Uterus (tissue), 2 donors: ENCODE measurements around the gene SLC66A2.

ENCODE experiments used
- CTCF ChIP-seq, 4 experiments: fragments of 200-600 bp in 2 of 4; fragments of 450-650 bp in 2 of 4; sonication (generic) in 2 of 4; IDR thresholded peaks; one replicate each; pipeline ENCODE4 v1.5.1; 2016 to 2019; ENCODE audit warnings: antibody characterized with exemption in 4 of 4, mild to moderate bottlenecking in 2 of 4, moderate library complexity in 1 of 4
- POLR2A ChIP-seq, 2 donors: fragments of 450-650 bp; IDR thresholded peaks; one replicate each; pipeline ENCODE4 v1.6.1; 2016; ENCODE audit warnings: antibody characterized with exemption in 2 of 2, mild to moderate bottlenecking in 1 of 2, moderate library complexity in 1 of 2

- TF ChIP-seq CTCF (IDR thresholded peaks at IDR 0.05): no peak
- TF ChIP-seq POLR2A (IDR thresholded peaks at IDR 0.05): no peak
Observed at GRCh38 chr18:79933765-79934164, 17.7 kb downstream of the SLC66A2 start.
